GM19468 (cell line): ENCODE measurements around the gene PIGO.

ENCODE experiments used
- ATAC-seq: cut with Tn5 transposase; IDR thresholded peaks from one replicate; pipeline ENCODE4 v1.9.1; 2021; ENCODE audit warnings: mild to moderate bottlenecking, moderate library complexity, moderate number of reproducible peaks; ENCODE audit not compliant: unreplicated experiment; ENCODE audit errors: extremely low read depth

PIGO gene

DNA sequence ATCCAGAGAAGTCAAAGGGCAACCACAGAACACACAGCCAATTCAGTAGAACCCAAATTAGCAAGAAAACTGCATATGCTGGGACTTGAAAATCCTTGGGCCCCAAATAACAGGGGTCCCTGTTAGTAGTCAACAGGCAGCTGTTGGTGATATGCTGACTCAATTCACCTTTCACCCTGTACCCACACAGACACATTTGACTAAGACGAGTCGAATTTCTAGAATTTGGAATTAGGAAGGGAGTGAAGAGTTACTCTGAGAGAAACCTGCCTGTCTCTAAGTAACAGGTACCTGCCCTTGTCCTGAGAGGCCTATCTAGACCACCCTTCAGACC, 23.1 kb downstream of the PIGO start:
- no peak for ATAC-seq

DNA sequence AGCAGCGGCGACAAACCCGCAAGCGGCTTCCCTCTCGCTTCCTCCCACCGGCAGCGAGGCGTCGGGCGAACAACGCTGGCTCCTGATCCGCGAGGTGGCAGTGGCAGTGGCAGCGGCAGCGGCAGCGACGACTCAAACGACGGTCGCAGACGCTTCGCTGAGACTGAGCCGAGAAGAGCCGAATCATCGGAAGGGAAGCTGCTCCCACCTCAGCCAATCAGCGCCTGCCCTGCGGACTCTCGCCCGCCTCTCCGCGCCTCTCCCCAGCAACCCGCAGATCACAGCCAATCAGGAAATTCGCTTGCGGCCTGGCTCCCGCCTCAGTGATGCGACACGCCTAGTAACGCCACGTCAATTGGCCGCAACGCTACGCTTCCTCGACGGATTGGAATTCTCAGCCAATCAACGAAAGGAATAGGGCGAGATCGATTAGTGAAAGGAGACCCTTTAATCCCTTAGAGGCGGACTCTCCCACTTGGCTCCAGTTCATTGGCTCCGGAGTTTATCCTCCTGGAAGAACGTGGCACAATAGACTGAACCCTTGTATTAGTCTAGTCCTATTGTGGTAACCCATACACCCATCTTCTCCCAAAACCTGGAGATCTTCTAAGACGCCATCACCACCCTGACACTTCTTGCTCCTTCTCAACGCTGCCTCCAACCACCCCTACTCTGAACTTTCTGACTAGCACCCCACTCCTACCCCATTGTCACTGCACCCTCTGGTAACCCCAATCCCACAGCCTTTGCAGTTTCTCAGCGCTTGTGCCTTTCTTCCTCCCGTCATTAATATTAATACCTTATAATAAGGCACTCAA, 23.7 kb downstream of the PIGO start, which contains the start of gene VCP:
TSS of gene VCP (minus strand) at position 165 of the 818 bp plus-strand sequence. CDS start 272 bp downstream, outside the sequence.
- peak; percentile 75 for ATAC-seq

DNA sequence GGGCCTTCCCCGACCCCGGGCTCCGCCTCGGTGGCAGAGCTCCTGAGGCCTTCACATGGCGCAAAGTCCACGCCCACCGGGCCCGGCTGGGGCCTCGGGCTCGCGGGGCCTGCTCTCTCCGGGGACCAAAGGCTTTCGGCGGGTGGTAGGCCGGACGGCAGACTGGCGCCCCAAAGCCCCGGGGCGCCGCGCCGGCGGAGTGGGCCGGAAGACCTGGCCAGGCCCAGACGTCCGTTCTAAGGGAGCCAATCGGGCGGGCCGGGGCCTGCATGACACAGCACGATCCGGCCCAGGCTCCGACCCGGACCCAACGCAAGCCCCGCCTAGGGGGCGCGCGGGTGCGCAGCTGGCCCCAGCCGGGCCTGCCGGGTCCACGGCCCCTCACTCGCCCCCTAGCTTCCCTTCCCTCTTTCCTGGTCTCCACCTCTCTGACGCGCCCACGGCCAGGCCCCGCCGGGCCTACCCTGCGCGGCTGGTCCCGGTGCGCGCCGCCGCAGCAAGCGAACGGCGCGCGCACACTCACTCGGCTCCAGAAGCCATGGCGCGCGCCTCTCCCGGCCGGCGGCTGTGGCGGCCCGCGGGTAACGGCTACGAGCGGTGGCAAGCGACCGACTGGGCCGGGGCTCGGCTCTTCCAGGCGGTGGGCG, 24.5 kb downstream of the PIGO start:
- peak; percentile 49 for ATAC-seq

DNA sequence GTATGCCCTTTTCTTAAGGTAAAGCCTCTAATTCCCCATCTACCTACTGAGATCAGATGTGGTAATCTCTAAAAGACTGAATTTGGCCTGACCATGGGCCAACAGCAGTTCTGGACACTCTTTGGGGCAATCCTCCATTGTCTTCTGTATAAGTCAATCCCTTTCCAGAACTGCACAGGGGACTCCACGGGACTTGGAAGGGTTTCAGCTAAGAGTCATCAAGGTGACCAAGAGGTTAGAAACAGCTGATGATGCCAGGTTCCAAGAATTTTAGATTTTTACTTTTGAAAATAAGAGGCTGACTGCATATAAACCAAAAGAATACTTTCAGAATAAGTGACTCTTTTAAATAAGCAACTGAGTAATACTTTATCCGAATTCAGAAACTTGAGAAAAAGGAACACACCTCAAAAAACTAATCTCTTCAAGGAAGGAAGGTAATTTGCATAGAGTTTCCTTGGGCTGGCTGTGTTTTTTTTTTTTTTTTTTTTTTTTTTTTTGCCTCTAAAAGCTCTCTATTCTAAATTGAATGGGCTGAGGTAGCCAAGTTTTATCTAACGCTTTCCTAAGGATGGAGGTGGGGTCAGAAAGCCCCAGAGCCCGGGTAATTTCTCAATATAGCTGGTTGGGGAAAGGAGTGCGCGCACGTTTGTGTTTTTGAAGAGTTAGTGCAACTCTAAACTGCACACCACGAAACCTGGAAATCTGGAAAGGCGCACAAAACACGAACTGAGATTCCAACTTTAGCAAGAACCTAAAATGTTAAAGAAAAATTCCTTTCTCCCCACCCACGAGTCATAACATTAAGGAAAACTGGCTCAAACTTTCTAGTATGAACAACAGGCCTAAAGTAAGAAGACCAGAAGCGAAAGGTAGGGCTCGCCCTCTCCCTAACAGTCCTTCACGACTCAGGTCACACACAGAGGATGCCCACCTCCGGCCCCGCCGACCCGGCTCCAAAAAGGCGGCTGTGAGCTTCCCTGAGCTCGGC, 25.3 kb downstream of the PIGO start:
- no peak for ATAC-seq

DNA sequence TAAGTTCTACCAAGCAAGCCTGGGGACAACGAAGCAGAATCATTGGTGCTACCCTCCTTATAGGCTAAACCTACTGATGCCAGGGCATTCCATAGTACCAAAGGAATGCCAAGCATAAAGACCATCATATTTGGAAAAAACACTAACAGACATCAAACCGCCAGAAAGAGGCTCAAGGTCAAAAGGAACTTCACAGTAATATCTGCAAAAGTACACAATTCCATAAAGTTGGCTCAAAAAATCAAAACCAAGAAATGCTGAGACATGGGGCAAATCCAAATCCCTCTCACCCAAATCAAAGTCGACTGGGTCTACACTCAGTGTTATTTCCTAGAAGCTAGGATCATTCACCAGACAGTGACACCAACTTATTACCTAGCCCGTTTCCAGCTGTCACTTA, 27.4 kb downstream of the PIGO start:
- no peak for ATAC-seq

DNA sequence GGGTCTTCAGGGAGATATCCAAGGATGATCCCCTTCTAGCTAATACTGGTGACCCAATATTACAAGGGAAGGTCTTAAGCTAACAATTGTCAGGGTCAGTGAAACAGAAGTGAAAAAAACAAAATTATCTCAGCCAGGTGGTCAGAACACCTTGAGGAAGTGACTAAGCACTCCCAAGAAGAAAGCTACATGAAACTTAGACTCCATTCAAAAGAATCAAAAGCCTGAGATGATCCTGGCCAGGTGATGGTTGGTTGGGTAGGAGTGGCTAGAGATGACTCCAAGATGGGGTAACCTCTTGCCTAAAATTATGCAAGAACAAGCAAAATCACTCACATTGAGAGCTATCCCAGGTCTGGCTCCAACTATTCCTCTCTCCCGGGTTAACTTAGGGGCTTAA, 29.3 kb downstream of the PIGO start:
- no peak for ATAC-seq

DNA sequence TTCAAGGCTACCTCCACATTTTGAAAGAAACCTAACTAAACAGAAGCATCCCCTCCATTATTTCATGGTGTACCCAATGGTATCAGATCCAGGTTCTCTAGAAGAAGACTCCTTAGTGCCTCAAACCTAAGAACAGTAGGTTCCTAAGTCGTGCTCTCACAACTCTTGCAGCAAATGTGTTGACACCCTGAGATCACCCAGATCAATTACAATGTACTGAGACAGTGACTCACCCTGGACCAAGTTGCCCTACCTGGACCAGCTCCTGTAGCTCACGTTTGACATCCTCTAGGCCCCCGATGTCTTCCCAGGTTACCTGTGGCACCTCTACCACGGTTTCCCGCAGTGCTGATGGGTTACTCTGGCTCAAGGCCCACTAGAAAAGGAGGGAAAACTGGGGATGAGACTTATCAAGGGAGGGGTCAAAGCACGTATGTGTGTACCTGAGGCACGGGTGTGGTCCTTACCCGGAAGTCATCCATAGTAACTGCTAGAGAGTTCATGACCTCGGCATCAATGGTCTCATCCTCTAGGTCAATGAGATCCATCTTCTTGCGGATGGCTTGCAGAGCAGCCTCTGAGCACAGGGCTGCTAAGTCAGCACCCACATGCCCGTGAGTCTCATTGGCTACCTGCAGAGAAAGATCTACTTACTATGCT, 35.7 kb downstream of the PIGO start:
- ATAC-seq: no peak

DNA sequence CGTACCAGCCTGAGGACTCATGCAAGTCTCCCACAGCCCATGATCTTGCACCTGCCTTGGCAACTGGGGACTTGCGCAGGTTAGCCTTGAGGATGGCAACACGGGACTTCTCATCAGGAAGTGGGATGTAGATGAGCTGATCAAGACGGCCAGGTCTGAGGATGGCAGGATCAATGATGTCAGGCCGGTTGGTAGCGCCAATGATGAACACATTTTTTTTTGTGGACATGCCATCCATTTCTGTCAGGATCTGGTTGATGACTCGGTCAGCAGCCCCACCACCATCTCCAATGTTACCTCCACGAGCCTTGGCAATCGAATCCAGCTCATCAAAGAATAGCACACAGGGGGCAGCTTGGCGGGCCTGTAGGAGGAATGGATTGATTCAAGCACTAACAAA, 37.0 kb downstream of the PIGO start:
- ATAC-seq: no peak

DNA sequence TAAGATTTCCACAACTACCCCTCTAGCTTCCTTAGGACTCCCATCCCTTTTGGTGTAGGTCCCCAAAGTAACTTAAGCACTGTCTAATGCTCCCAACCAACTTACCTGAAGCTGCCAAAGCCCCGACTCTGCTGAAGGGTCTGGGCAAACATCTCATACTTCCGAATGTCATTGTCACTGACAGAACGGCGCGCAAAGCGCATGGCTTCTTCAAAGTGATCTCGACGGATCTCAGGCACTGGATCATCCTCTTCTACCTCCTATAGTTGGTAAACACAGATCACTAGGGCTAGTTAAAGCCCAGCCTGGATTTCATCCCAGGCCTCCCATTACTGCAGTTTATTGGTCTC, 39.1 kb downstream of the PIGO start:
- no peak for ATAC-seq

DNA sequence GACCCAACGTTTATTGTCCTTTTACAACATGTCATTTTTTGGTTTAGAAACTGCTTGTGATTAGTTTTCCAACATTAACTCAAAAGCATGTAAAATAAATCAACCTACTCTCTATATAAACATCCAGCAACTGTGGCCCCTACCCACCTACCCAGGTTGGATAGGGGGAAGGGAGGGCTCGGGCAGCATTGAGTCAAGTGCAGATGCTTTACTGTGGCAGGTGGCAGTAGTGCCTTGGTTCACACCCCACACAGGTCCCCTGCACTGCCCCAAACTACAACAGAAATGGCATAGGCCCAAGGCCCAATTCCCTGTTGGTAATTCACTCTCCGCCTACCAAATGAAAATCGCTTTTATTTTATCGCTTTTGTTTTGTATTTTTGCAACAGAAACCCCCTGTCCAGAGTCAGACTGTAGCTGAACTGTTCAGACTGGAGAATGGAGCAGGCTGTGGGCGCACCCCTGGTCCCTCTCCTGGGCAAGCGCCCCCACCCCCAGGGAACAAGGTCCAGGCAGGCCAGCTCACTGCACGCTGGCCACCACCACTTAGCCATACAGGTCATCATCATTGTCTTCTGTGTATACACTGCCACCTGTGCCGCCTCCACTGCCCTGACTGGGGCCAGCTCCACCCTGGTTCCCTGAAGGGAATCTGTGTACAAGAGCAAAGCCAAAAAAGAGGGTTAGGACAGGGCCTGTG, 39.7 kb downstream of the PIGO start:
- no peak for ATAC-seq

DNA sequence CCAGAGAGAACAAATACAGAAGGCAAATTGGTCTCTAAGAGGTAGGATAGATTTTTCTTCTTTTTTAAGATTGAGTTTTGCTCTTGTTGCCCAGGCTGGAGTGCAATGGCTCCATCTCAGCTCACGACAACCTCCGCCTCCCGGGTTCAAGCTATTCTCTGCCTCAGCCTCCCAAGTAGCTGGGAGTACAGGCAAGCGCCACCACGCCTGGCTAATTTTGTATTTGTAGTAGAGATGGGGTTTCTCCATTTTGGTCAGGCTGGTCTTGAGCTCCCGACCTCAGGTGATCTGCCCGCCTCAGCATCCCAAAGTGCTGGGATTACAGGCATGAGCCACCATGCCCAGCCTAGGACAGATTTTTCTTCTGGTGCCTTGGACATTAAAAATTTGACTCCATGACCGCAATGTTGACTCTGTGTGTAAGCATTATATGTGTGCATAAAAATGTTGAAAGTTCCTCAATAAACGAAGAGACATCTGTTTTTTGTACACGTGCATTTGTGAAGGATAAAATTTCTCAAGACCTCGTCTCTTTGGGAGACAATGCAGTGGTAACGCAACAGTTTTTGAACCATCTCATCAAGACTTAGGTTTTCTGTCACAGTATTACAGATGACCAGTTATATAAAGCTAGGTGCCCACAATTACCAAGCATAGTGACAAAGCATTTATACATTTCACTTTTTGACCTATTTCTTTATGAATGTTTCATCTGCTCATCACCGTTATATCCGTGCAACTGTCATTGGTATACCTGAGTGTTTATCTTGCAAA, 41.3 kb downstream of the PIGO start:
- ATAC-seq: no peak

DNA sequence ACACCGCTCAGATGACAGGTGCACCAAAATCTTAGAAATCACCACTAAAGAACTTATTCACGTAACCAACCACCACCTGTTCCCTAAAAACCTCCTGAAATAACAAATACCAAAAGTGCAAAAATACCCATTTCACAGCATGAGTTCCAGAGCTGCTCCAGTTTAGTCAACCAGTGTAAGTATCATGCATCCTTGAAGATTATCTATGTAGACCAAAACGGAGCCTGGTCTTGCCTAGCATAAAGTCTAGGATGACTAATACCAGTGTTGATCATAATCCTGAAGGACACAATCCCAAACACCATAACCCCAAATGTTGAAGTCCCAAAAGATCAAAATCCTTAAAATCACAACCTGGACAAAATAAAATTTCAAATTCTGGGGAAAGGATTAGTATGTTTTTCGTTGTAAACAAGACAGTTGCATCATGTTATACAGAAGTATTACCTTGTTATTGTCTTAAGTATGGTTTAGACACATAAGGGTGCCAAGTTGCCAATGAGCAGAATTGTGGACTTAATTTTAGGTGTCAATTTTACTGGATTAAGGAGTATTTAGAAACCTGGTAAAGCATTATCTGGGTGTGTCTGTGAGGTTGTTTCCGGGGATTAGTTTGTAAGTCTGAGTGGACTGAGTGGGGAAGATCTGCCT, 42.1 kb downstream of the PIGO start:
- ATAC-seq: no peak

DNA sequence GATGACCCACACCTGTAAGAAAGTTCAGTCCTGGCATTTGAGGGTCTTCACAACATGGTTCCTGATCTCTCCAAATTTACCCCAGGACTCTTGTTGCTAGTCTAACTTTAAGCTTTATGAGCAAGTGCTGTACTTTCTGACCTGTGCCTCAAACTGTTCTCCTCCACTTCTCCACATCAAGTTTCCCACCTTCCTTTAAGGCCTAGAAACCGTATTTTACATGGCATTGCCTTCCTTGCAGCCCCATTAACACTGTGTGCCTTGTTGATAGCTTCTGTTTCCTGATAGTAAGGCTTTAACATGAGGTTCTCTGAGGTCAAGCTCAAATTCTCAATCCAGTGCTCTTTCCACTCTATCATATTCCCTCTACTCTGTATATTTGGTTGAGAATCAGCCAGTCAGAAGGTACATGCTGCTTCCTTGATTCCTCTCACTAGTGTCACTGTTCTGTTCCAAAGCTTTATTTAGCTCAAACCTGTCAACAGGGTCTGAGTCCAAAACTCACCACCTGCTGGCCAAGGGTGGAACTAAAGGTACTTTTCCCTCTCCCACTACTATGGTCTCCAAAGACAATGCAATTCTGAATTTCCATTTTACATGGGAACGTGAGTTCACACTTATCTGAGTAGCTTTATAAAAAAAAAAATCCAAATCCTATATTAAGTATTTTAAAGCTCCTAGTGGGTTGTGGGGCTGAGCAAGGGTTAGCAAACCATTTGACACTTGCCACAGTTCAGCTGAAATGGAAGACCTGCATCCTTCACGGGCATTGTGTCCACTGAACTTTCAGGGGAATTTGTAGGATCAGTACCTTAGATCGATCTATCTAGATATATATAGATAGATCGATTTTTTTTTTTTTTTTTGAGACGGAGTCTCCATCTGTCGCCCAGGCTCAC, 45.1 kb downstream of the PIGO start:
- no peak for ATAC-seq

DNA sequence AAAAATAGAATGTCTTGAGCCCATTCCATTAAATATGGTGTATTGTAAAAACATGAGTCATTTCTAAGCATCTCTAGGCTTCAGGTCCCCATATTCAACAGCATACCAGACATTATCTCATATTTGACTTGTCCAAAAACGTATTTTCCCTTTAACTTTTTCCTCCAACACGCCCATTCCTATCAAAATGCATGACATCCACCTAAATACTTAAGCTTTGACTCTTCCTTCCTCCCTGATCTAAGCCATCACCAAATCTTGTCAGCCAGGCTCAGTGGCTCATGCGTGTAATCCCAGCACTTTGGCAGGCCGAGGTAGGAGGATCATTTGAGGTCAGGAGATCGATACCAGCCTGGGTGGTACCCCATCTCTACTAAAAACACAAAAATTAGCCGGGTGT, 47.9 kb downstream of the PIGO start:
- ATAC-seq: no peak

DNA sequence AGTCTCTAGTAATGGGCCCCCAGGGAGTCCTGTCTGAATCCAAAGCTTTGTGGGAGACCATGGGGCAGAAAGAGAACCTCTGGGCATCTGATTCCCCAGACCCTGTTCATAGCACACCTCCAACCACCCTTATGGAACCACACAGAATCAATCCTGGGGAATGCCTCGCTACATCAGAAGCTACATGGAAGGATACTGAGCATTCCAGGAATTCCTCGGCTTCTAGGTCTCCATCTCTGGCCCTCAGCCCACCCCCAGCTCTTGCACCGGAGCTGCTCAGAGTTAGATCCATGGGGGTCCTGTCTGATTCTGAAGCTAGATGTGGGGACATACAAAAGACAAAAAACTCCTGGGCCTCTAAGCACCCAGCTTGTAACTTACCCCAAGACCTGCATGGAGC, 52.3 kb downstream of the PIGO start:
- no peak for ATAC-seq

DNA sequence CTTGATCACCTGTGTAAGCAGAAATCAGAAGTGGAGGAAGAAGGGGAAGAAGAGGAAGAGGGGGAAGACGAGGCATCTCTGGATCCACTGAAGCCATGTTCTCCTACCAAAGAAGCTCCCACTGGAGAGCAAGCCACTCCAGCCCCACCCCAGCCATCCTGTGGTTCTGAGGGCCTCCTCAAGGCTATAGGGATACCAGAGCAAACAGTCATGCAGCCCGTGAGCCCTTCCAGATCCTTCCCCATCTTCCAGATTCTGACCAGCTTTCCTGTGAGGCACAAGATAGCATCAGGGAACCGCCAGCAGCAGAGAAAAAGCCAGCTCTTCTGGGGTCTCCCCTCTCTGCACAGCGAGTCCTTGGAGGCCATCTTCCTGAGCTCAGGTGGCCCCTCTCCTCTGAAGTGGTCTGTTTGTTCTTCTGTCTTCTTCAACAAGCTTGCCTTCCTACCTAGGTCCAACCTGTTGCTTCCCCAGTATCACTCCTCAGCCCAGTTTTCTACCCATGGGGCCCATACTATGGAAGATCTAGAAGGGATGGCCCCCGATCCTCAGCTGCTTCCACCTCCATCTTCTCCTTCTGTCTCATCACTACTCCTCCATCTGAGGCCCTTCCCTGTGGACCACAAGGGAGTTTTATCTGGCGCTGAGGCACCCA, 53.4 kb downstream of the PIGO start:
- ATAC-seq: no peak

DNA sequence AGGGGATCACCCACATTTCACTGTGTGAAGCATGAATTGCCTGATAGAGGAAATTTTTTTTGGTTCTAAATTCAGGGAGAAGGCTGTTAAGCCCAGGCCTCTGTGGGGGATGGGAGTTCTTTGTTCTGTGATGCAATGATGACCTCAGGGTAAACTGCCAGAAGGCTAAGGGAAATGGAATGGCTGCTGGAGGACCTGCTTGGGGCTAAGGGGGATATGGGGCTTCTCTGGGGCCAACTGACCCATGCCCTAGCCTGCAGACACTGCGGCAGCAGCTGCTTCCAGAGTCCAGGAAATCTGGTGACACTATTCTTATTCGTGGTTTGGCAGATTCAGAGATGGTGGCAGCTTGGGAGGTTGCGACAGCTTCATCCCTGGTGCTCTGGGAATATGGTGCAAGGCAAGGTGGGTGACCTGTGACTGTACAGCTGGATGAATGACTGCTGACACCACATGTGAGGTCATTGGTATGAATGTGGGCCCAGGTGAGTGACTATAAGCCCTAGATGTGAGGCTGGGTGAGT, 54.2 kb downstream of the PIGO start:
- no peak for ATAC-seq
